ENCODE results near the gene CCDC8.
"Not testable (repeated sequence)": the region's sequence is repeated elsewhere in the genome, so short reads cannot be mapped to it uniquely, and the experiment has no call there.

Gene CCDC8

GRCh38 chr19:46383171-46383815 is 30.1 kb downstream of the CCDC8 start:
- no peak for DNase-seq (ENCODE audit: low read depth, low spot score)

- no peak for DNase-seq (ENCODE audit: low read depth, low spot score)
Measured at GRCh38 chr19:46381756-46382345, 31.5 kb downstream of the CCDC8 start.

GRCh38 chr19:46381346-46381745 is 32.0 kb downstream of the CCDC8 start:
- DNase-seq (ENCODE audit: low read depth, low spot score): no peak

GRCh38 chr19:46380690-46381089 is 32.7 kb downstream of the CCDC8 start:
- no peak for DNase-seq (ENCODE audit: low read depth, low spot score)

- DNase-seq (ENCODE audit: low read depth, low spot score): no peak
Measured at GRCh38 chr19:46378268-46378667, 35.1 kb downstream of the CCDC8 start.

GRCh38 chr19:46376241-46377153 is 36.9 kb downstream of the CCDC8 start:
- no peak for DNase-seq (ENCODE audit: low read depth, low spot score)

- DNase-seq (ENCODE audit: low read depth, low spot score): not testable (repeated sequence)
Measured at GRCh38 chr19:46375476-46376067, 37.8 kb downstream of the CCDC8 start.

- no peak for DNase-seq (ENCODE audit: low read depth, low spot score)
Measured at GRCh38 chr19:46374536-46375475, 38.6 kb downstream of the CCDC8 start.

- no peak for DNase-seq (ENCODE audit: low read depth, low spot score)
Measured at GRCh38 chr19:46373491-46374359, 39.6 kb downstream of the CCDC8 start.

GRCh38 chr19:46372901-46373490 is 40.4 kb downstream of the CCDC8 start:
- no peak for DNase-seq (ENCODE audit: low read depth, low spot score)

GRCh38 chr19:46371371-46371901 is 41.9 kb downstream of the CCDC8 start:
- DNase-seq (ENCODE audit: low read depth, low spot score): no peak

GRCh38 chr19:46369817-46370216 is 43.5 kb downstream of the CCDC8 start:
- DNase-seq (ENCODE audit: low read depth, low spot score): no peak

- DNase-seq (ENCODE audit: low read depth, low spot score): no peak
Measured at GRCh38 chr19:46368116-46368515, 45.2 kb downstream of the CCDC8 start.

- no peak for DNase-seq (ENCODE audit: low read depth, low spot score)
Measured at GRCh38 chr19:46367426-46367825, 45.9 kb downstream of the CCDC8 start.

- no peak for DNase-seq (ENCODE audit: low read depth, low spot score)
Measured at GRCh38 chr19:46366620-46367292, 46.6 kb downstream of the CCDC8 start.

GRCh38 chr19:46365561-46365960 is 47.8 kb downstream of the CCDC8 start:
- no peak for DNase-seq (ENCODE audit: low read depth, low spot score)

- DNase-seq (ENCODE audit: low read depth, low spot score): no peak
Measured at GRCh38 chr19:46364359-46364758, 49.0 kb downstream of the CCDC8 start.

- DNase-seq (ENCODE audit: low read depth, low spot score): no peak
Measured at GRCh38 chr19:46361915-46362314, 51.4 kb downstream of the CCDC8 start.

Data from smooth muscle cell of the brain vasculature (primary cell).